Transverse colon (tissue), 4 donors: ENCODE results near the gene AREL1. TPM values are rescaled to one million over a fixed set of nuclear protein-coding genes. Genes with fewer than 3 reads are reported as not detected.

Experiments used
- DNase-seq: peaks from one replicate; pipeline ENCODE4 v3.0.0-alpha.2; 2019
- H3K27ac ChIP-seq, 4 donors: fragments of 200-600 bp; sonication (generic); 2 replicates each; pipeline ENCODE4 v1.5.1; 2016 to 2018; ENCODE audit warnings: inconsistent platforms in 4 of 4
- H3K27me3 ChIP-seq: fragments of 200-600 bp; sonication (generic); 2 replicates; pipeline ENCODE4 v1.5.1; 2017; ENCODE audit warnings: inconsistent platforms
- H3K36me3 ChIP-seq, 4 donors: fragments of 200-600 bp; sonication (generic); 2 replicates each; pipeline ENCODE4 v1.5.1; 2017 to 2019; ENCODE audit warnings: inconsistent platforms in 4 of 4
- H3K4me1 ChIP-seq, 4 donors: fragments of 200-600 bp; sonication (generic); 2 replicates each; pipeline ENCODE4 v1.5.1; 2017 to 2020; ENCODE audit warnings: inconsistent platforms in 4 of 4
- H3K4me3 ChIP-seq, 4 donors: fragments of 200-600 bp; sonication (generic); 1 replicate in 1 of 4; 2 replicates in 3 of 4; pipeline versions ENCODE4 v1.5.1 to v1.6.1; 2017 to 2019; ENCODE audit warnings: inconsistent platforms in 4 of 4
- H3K9me3 ChIP-seq, 2 donors: fragments of 200-600 bp; sonication (generic); 2 replicates each; pipeline ENCODE4 v1.5.1; 2017 to 2019; ENCODE audit warnings: inconsistent platforms in 2 of 2
- EP300 ChIP-seq: sonication (generic); formaldehyde crosslinking; IDR thresholded peaks from one replicate; pipeline ENCODE4 v1.6.1; 2017; ENCODE audit warnings: antibody characterized with exemption, low read depth
- POLR2A ChIP-seq: fragments of 450-650 bp; IDR thresholded peaks from one replicate; pipeline ENCODE4 v1.6.1; 2016; ENCODE audit warnings: antibody characterized with exemption, mild to moderate bottlenecking, moderate library complexity
- POLR2AphosphoS5 ChIP-seq, 3 donors: sonication (generic); formaldehyde crosslinking; IDR thresholded peaks; one replicate each; pipeline ENCODE4 v1.6.1; 2016; ENCODE audit warnings: antibody characterized with exemption in 3 of 3
- WGBS, 2 donors: methylation state at CpG; one replicate each; pipeline ENCODE4 v1.1.5; 2018; ENCODE audit warnings: low coverage in 1 of 2; 5-methylcytosine and 5-hydroxymethylcytosine counted together
- in situ Hi-C, 4 donors: fragments of 200-750 bp; cut with MboI; loops; one replicate each; pipeline versions ENCODE4 v1.15.0 to v1.15.1; 2017; ENCODE audit warnings: low sequenced_read_pairs in 3 of 4, low pct_ligation_motif_present in 1 of 4, low pct_unique_long_range_greater_than_20kb in 1 of 4
- intact Hi-C: fragments of 100-400 bp; cut with DNase I; formaldehyde crosslinking; loops from one replicate; pipeline ENCODE4 v1.15.1; 2023; ENCODE audit warnings: low total_unique reads
- total RNA-seq, 4 donors: library from RNA; depleted of rRNA; stranded (reverse); fragments of >200 nt; gene quantifications; one replicate each; pipeline ENCODE4 v1.1.0, GENCODE V29; 2016
- TF ChIP-seq, protein P1 (sequence below), 5 experiments: fragments of 200-600 bp in 3 of 5; fragments of 450-650 bp in 2 of 5; sonication (generic) in 3 of 5; IDR thresholded peaks; 1 replicate in 2 of 5; 2 replicates in 3 of 5; pipeline ENCODE4 v1.5.1; 2016 to 2017; ENCODE audit warnings: antibody characterized with exemption in 5 of 5, inconsistent platforms in 3 of 5, mild to moderate bottlenecking in 2 of 5, moderate library complexity in 1 of 5

The AREL1 gene
- total RNA-seq, 4 donors from 2014 or later: 22.4 to 57.1 (median 41.1) TPM

DNA sequence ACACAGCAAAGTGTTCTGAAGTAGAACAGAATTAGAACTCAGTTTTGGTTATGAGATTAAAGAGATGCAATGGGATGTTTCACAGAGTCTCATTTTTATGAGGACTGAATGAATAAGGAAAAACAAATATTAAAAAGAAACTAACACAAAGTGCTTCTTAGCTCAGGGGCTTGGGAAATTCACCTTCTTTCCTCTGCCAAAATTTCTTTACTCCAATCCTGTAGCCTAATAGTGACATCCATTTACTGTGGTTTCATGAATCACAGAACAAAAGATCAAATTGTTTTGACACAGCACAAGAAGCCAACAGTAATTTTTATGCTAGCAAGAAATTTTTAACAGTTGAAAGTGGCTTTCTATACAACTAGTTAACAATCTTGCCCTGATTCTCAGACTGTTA, 37.7 kb downstream of the AREL1 start:
- no peak for DNase-seq
- Histone ChIP-seq H3K9me3 (no peaks in the 10 kb centered on the region), H3K36me3 (peaks cover 0 to 68% (median 26%) of the 10 kb centered on the region in 4 donors), H3K4me3 (no peak overlapping the region), H3K4me1 (no peaks in the 10 kb centered on the region), H3K27me3 (no peaks in the 10 kb centered on the region), H3K27ac (no peak overlapping the region)
- no peak for TF ChIP-seq POLR2A
- no peak for TF ChIP-seq EP300
- TF ChIP-seq, protein P1, sequence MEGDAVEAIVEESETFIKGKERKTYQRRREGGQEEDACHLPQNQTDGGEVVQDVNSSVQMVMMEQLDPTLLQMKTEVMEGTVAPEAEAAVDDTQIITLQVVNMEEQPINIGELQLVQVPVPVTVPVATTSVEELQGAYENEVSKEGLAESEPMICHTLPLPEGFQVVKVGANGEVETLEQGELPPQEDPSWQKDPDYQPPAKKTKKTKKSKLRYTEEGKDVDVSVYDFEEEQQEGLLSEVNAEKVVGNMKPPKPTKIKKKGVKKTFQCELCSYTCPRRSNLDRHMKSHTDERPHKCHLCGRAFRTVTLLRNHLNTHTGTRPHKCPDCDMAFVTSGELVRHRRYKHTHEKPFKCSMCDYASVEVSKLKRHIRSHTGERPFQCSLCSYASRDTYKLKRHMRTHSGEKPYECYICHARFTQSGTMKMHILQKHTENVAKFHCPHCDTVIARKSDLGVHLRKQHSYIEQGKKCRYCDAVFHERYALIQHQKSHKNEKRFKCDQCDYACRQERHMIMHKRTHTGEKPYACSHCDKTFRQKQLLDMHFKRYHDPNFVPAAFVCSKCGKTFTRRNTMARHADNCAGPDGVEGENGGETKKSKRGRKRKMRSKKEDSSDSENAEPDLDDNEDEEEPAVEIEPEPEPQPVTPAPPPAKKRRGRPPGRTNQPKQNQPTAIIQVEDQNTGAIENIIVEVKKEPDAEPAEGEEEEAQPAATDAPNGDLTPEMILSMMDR (IDR thresholded peaks at IDR 0.05): no peak
- TF ChIP-seq POLR2AphosphoS5 (IDR thresholded peaks at IDR 0.05): no peak
- in situ Hi-C loops (no loop called here), intact Hi-C loops (no loop called here)

DNA sequence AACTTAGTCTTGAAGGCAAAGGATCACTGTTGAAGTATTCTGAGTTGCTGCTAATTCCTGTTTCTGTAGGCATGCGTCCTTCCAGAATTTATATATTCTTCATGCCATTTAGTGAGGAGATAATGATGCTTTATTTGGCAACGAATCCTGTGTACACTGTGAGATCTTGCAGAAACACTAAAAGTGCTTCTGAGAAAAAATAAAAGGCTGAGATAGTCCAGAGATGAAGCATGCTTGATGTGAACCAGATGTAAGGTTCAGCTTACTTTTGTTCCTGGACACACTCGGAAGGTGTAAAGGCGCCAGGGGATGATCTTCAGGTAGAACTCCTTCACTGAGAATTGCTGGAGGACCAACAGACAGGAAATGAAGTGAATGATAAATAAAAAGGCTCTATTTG, 39.1 kb downstream of the AREL1 start:
- Histone ChIP-seq H3K36me3 (peaks cover 0 to 70% (median 30%) of the 10 kb centered on the region in 4 donors), H3K27me3 (no peaks in the 10 kb centered on the region), H3K9me3 (no peaks in the 10 kb centered on the region), H3K4me1 (no peaks in the 10 kb centered on the region), H3K27ac (no peak overlapping the region), H3K4me3 (no peak overlapping the region)
- TF ChIP-seq POLR2A: no peak
- TF ChIP-seq POLR2AphosphoS5 (IDR thresholded peaks at IDR 0.05): no peak
- no peak for TF ChIP-seq EP300
- TF ChIP-seq, protein P1 (IDR thresholded peaks at IDR 0.05): no peak
- 87% methylated on average over 4 of the region's 4 CpGs; no CpG with 5 or more reads in 1 of the 2 donors for WGBS, 2 donors
- intact Hi-C loops: no loop called here
- in situ Hi-C loops: no loop called here
- no peak for DNase-seq

DNA sequence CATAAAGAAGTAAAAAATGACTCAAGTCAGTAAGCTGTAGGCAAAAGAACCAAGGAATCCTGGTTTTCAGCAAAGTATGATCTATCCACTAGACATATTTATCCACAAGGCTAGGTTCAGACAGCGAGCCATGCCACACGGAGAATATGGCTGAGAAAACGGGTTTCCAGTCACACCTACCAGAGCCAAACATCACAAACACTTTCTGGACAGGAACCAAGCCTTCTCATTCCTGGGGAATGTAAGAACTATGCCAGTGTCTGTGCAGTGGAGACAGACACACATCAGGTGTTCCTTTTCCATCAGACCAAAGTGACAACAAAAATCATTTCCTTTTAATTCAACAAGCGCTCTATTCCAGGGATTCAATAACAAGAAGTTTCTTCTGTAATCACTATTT, 41.1 kb downstream of the AREL1 start:
- intact Hi-C loops (no loop called here), in situ Hi-C loops (no loop called here)
- no peak for DNase-seq
- H3K27me3 ChIP-seq: no peaks in the 10 kb centered on the region
- H3K36me3 ChIP-seq: peaks cover 0 to 83% (median 38%) of the 10 kb centered on the region in 4 donors
- WGBS, 2 donors: 89 to 96% methylated on average over 4 of the region's 4 CpGs
- H3K9me3 ChIP-seq: no peaks in the 10 kb centered on the region
- H3K4me1 ChIP-seq: no peaks in the 10 kb centered on the region
- TF ChIP-seq, protein P1 (IDR thresholded peaks at IDR 0.05): no peak
- no peak for TF ChIP-seq POLR2AphosphoS5 (IDR thresholded peaks at IDR 0.05)
- no peak overlapping the region for H3K4me3 ChIP-seq
- H3K27ac ChIP-seq: no peak overlapping the region

- no peaks in the 10 kb centered on the region for H3K4me1 ChIP-seq
- TF ChIP-seq POLR2AphosphoS5 (IDR thresholded peaks at IDR 0.05): no peak
- TF ChIP-seq, protein P1 (IDR thresholded peaks at IDR 0.05): no peak
- no peak for TF ChIP-seq POLR2A
- TF ChIP-seq EP300: no peak
- in situ Hi-C loops: no loop called here
- no peak for DNase-seq
- intact Hi-C loops: no loop called here
- no peak overlapping the region for H3K4me3 ChIP-seq
- H3K36me3 ChIP-seq: peaks cover 0 to 86% (median 39%) of the 10 kb centered on the region in 4 donors
- WGBS, 2 donors: 90 to 96% methylated on average over 7 to 9 of the region's 9 CpGs
- H3K9me3 ChIP-seq: no peaks in the 10 kb centered on the region
- H3K27me3 ChIP-seq: no peaks in the 10 kb centered on the region
- no peak overlapping the region for H3K27ac ChIP-seq
Observed at GRCh38 chr14:74670726-74671411, 42.0 kb downstream of the AREL1 start.
